Stimulated activated CD8-positive, alpha-beta memory T cell treated with anti-CD3 and anti-CD28 coated beads, Interleukin-12 subunit alpha, Interleukin-12 subunit beta, amount 100 ng/mL, for 24 hours (primary cell): ENCODE results near the gene C22orf31.
"Not testable (repeated sequence)": the region's sequence is repeated elsewhere in the genome, so short reads cannot be mapped to it uniquely, and the experiment has no call there.

Experiments used
- DNase-seq: peaks from one replicate; pipeline ENCODE4 v3.0.0-alpha.2; 2020; ENCODE audit errors: extremely low read depth

C22orf31 gene

GRCh38 chr22:29061773-29062172 lies at the start of gene C22orf31:
Gene C22orf31, minus strand, starts transcription at chr22:29061831. Its CDS starts 39 bp downstream, at chr22:29061792.
- DNase-seq: no peak

DNA sequence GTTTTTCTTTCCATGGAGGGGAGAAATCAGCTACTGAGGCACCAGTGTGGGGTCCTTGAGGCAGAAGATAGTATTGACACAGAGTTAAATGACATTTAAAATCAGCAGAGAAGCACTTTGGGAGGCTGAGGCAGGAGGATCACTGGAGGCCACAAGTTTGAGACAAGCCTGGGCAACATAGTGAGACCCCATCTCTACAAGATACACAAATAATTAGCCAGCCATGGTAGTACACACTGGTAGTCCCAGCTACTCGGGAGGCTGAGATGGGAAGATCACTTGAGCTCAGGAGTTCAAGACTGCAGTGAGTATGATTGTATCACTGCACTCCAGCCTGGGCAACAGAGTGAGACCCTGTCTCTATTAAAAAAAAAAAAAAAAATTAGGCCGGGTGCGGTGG lies 49.3 kb upstream of the C22orf31 start:
- no peak for DNase-seq

DNA sequence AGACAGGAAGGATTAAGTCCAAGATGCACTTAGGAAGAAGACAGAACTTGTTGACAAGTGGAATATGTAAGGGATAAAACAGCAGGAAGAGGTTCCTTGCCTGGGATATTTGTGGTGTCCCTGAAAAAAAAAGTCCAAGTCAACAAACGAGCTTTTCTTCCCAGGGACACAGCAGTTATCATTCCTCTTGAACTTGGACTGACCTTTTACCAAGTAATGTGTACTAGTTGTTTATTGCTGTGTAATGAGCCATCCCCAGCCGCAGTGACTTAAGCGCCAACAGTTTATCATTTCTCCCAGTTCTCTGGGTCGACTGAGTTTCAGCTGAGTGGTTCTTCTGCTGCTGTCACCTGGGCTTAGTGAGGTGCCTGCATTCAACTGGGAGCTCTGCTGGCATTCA lies 48.2 kb upstream of the C22orf31 start:
- no peak for DNase-seq

GRCh38 chr22:29108137-29108536 lies 46.5 kb upstream of the C22orf31 start:
- no peak for DNase-seq

GRCh38 chr22:29106839-29107238 lies 45.2 kb upstream of the C22orf31 start:
- no peak for DNase-seq

DNA sequence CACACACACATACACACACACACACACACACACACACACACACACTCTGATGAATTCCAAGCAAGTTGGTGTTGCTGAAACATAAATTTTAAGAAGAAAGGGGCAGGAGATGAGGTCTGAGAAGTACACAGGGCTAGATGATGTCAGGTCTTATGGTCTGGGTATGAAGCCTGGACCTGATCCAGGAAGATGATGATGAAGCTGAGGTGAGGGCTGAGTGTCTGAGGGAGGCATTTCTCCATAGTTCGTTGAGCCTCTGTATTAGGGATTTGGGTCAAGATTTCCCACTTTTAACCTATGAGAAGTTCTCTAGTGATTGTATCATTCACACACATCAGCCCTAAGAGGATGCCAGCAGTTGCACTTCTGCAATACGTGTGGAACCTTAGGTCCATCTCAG lies 43.8 kb upstream of the C22orf31 start:
- no peak for DNase-seq

DNA sequence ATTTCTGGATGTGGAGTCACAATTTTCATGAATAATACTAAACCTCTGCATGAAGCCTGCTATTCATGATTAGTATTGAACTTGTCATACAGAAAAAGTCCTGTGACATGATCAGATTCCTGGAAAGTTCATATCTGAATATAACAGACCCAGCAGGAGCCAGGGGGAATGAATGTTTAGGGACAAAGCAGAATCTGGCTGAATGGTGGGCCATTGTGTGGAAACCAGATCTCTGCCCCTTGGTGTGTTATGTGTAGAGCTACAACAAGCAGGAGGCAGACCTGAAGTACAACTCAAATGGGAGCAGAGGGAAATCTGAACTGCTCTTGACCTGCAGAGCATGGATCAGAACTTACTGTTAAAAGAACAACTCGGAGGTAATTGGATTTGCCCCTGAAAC lies 41.5 kb upstream of the C22orf31 start:
- no peak for DNase-seq

GRCh38 chr22:29102300-29102699 lies 40.7 kb upstream of the C22orf31 start:
- DNase-seq: no peak

GRCh38 chr22:29098296-29098695 lies 36.7 kb upstream of the C22orf31 start:
- DNase-seq: no peak

DNA sequence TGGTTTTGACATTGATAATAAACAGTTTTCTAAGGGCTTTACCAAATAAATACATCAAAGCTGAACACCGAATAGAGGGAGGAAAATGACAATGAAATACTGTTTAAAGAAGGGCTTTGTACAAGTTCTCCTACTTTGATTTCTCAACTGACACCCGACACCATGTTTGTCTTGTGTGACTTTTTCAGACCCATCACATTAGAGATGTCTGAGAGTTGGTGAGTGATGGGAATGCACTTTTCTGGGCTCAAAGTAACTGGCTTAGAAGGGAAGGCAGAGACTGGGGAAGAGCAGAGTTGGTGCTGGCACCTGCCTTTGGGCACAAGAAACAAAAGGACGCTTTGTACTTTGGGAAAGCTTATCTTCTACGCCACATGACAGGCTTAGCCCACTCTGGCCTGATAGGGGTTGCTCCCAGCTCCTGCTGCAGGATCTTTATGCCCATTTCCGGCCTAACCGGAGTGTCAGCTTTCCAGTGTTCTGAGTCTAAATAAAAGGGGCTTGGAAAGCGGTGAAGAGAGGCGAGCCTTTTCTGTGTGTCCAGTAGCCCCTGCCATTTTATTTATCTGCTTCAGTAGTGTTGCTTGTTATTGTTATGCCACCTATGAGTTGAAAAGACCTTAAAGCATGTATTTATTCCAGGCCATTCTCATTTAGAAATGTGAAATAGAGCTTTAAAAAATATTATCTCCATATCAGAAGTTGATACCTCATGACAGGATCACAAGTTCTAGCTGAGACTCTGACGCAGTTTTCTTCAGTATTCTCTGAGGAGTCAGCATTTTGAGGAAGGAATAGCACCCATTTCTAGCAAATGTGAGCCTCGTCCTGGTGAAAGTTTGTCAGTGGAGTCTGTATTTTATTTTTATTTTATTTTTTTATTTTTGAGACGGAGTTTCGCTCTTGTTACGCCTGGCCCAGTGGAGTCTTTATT lies 35.4 kb upstream of the C22orf31 start:
- no peak for DNase-seq

DNA sequence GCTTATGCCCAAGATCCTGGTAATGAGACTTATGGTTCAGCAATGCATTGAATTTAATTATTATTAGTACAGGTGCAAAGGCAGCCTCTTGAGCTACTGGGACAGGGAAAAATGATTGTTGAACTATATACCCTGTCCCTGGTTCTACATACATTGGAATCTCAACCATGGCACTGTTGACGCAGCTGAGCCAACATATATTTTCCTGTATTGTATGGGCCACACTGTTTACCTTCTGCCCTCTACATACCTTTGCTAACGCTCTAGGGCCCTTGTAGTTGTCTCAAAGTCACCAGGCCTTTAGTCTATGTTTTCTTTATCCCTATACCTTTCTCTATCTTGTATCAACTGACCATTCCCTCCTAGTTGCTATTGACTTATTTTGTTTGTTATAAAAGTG lies 33.8 kb upstream of the C22orf31 start:
- no peak for DNase-seq

DNA sequence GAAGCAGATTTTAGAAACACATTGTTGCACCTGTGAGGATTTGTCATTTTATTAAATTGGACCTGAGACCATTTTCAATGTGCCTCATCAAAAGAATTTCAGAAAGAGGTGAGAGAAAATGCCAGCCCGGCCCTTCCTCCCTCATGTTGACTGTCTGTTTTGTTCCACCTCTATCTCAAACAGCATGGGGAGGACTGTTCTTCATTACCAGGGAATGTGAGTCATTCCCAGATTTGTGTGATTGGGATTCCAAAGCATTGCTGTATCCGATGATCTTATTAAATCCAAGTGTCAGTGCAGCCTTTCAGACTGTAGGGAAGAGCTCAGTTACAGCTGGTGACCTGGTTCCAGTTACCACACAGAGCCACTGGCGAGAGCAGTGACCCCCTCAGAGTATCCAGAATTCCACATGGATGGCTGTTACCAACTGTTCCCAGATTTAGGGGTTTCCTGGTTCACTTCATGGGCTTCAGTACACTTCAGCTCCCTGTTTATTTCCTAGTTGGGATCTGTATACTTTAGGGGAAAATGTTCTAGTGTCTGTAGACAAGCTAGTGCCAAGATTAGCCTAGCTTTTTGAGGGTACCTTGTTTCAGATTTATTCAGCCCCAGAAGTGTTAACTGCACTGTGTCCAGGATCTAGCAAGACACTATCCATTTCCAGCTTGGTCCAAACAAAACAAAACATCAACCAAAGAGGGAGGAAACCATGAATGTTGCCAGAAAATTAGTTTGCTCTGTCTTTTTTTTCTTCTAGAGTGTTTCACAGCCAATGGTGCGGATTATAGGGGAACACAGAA lies 32.1 kb upstream of the C22orf31 start:
- DNase-seq: no peak

DNA sequence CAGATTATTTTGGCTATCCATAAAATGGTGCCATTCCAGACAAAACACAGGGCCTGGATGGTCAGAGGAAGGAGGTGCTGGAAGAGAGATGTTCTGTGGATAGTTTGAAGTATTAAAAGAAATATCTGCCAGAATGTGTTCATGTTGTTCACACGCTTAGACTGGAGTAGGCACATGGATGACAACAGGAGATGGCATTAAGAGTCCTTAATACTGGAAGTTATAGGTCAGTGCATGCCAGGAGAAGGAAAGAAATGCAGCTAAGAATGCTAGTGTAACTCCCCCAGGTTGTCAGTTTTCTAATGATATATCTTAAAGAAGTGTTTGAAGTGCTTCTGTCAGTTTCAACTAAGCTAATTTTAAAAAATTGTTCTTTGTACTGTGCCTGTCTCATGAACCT lies 31.4 kb upstream of the C22orf31 start:
- no peak for DNase-seq

DNA sequence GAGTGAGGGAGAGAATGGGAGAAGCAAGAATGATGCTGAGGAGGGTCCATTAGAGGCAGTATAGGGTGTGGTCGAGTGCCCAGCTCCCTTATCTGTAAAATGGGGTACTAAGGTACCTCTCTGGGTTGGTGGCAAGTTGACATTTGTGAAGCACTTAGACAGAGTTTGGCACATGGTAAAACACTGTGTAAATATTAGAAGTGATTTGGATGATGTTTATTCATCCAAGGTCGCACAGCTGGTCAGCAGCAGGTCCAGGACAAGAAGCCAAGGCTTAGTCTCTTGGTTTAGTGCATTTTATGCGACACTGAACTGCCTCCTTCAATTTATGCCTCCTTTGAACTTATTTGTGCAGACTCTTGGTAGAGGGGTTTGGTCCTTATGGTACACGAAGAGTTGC lies 30.6 kb upstream of the C22orf31 start:
- DNase-seq: no peak

GRCh38 chr22:29090039-29090438 lies 28.4 kb upstream of the C22orf31 start:
- DNase-seq: no peak

- no peak for DNase-seq
Measured at GRCh38 chr22:29089507-29089906, 27.9 kb upstream of the C22orf31 start.

DNA sequence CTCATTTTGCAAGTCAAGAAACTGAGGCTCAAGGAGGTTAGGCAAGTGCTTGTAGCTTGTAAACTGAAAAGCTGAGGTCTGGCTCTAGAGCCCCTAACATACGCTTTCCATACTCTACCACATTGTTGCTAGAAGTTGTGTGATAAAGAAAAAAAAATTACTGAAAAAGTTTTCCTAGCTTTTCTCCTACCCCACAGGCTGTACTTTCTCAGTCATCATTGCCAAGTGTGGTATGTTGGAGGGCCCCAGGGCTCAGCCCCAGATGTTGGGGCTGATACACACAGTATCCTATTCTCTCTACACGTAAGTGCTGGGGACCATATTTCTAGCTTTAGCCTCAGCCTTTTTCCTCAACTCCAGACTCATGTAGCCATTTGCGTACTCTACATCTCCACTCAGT lies 27.2 kb upstream of the C22orf31 start:
- no peak for DNase-seq

DNA sequence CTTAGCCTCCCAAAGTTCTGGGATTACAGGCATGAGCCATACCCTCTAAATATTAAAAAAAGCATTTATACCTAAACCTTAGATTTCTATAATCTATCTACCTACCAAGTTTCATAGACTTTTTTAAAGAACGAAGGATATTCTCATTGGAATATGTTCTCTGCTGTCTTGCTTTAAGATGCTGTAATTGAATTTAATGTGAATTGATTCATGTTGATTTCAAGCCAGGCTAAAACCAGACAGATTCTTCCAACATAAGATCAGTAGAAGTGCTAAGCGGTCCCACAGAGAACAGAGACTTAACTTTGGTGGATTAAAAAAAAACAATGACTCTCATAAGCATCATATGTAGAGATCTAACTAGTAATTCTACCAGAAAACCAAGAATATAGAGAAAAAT lies 25.4 kb upstream of the C22orf31 start:
- no peak for DNase-seq

DNA sequence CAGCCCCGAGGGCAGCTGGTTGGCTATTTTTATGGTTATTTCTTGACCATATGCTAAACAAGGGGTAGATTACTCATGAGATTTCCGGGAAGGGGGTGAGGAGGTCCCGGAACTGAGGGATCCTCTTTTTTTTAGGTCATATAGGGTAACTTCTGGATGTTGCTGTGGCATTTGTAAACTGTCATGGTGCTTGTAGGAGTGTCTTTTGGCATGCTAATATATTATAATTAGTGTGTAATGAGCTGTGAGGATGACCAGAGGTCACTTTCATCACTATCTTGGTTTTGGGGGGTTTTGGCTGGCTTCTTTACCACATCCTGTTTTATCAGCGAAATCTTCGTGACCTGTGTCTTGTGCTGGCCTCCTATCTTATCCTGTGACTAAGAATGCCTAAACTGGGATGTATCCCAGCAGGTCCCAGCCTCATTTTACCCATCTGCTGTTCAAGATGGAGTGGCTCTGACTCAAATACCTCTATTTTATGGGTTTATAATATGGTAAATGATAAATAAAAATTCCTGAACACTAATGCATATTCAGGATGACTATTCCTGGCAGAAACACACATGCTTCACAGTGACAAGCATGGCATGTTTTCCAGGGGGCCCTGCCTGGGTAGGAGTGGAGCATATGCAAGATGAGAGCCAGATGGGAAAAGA lies 22.4 kb upstream of the C22orf31 start:
- no peak for DNase-seq

DNA sequence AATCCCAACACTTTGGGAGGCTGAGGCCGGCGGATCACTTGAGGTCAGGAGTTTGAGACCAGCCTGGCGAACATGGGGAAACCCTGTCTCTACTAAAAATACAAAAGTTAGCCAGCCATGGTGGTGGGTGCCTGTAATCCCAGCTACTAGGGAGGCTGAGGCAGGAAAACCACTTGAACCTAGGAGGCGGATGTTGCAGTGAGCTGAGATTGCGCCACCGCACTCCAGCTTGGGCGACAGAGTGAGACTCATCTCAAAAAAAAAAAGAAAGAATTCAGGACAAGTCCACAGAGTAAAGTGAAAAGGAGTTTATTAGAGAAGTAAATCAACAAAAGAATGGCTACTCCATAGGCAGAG lies 21.9 kb upstream of the C22orf31 start:
- not testable (repeated sequence) for DNase-seq

DNA sequence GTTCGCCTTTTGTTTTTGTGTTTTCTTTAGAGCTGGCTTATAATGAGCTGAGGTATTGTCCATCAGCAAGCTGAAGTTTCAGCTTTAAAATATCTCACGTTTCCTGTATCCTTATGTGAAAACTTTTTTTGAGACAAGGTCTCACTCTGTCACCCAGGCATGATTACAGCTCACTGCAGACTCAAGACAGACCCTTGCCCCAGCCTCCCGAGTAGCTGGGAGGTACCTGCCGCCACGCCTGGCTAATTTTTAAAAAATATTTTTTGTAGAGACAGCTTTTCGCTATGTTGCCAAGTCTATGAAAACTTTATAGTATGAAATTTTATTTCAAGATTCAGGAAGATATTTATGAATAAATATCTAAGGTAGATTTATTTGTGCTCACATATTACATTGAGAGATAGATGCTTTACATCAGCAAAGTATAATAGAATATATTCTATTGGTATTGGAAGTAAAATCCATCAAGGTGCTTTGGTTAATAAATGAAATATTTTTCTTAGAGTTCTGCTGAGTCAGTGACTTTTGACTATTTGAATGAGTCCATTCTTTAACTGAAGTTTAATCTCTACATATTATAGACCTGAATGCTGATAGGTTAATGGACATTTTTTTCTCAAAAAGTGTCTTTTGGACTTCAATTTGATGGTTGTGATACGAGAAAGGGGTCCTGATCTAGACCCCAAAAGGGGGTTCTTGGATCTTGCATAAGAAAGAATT lies 21.4 kb upstream of the C22orf31 start:
- no peak for DNase-seq
